GM19099 (cell line): ENCODE data around the gene GRM7.

Experiments
- POLR2A ChIP-seq: IDR thresholded peaks from 3 replicates; pipeline ENCODE4 v1.6.1; 2011; ENCODE audit warnings: low read depth; ENCODE audit not compliant: insufficient read length; ENCODE audit errors: extremely low read depth

GRM7 gene

GRCh38 chr3:6860954-6861624 lies at the start of gene GRM7:
GRM7 (plus strand) TSS chr3:6861115.
- no peak for TF ChIP-seq POLR2A

- TF ChIP-seq POLR2A = no peak
Measured at GRCh38 chr3:6821411-6821810, 39.5 kb upstream of the GRM7 start.

- no peak for TF ChIP-seq POLR2A
Measured at GRCh38 chr3:6825524-6825923, 35.4 kb upstream of the GRM7 start.

GRCh38 chr3:6827453-6827852 lies 33.5 kb upstream of the GRM7 start:
- no peak for TF ChIP-seq POLR2A

- TF ChIP-seq POLR2A = no peak
Measured at GRCh38 chr3:6844723-6845122, 16.2 kb upstream of the GRM7 start.

GRCh38 chr3:6854184-6854583 lies 6.7 kb upstream of the GRM7 start:
- no peak for TF ChIP-seq POLR2A

- no peak for TF ChIP-seq POLR2A
Measured at GRCh38 chr3:6857510-6857909, 3.4 kb upstream of the GRM7 start.

GRCh38 chr3:6860149-6860953 lies 564 bp upstream of the GRM7 start:
- TF ChIP-seq POLR2A = no peak

- no peak for TF ChIP-seq POLR2A
Measured at GRCh38 chr3:6861625-6862000, 698 bp downstream of the GRM7 start.

GRCh38 chr3:6862041-6862879 lies 1.3 kb downstream of the GRM7 start:
- no peak for TF ChIP-seq POLR2A

GRCh38 chr3:6862880-6863195 lies 1.9 kb downstream of the GRM7 start:
- TF ChIP-seq POLR2A = no peak

- TF ChIP-seq POLR2A = no peak
Measured at GRCh38 chr3:6867269-6867668, 6.4 kb downstream of the GRM7 start.

GRCh38 chr3:6878731-6879130 lies 17.8 kb downstream of the GRM7 start:
- no peak for TF ChIP-seq POLR2A

GRCh38 chr3:6912240-6912639 lies 51.3 kb downstream of the GRM7 start:
- no peak for TF ChIP-seq POLR2A

GRCh38 chr3:6915898-6916297 lies 55.0 kb downstream of the GRM7 start:
- TF ChIP-seq POLR2A = no peak

- no peak for TF ChIP-seq POLR2A
Measured at GRCh38 chr3:6921066-6921465, 60.2 kb downstream of the GRM7 start.

GRCh38 chr3:6921876-6922275 lies 61.0 kb downstream of the GRM7 start:
- no peak for TF ChIP-seq POLR2A

- TF ChIP-seq POLR2A = no peak
Measured at GRCh38 chr3:6928064-6928463, 67.1 kb downstream of the GRM7 start.
